Glutamatergic neuron (in vitro differentiated cells): ENCODE measurements around the gene TTC13. TPM values are rescaled to one million over a fixed set of nuclear protein-coding genes. Genes with fewer than 3 reads are reported as not detected.

ENCODE experiments used
- DNase-seq: peaks from one replicate; pipeline ENCODE4 v3.0.0; 2022
- H3K27ac Mint-ChIP-seq: one replicate; pipeline ENCODE4 v1.8.0; 2020; ENCODE audit warnings: mild to moderate bottlenecking, mixed read lengths, inconsistent platforms; ENCODE audit not compliant: unreplicated experiment
- H3K27me3 Mint-ChIP-seq: one replicate; pipeline ENCODE4 v1.8.0; 2020; ENCODE audit warnings: mild to moderate bottlenecking, moderate library complexity, mixed read lengths, inconsistent platforms; ENCODE audit not compliant: unreplicated experiment
- H3K36me3 Mint-ChIP-seq: one replicate; pipeline ENCODE4 v1.8.0; 2020; ENCODE audit warnings: mild to moderate bottlenecking, mixed read lengths, inconsistent platforms; ENCODE audit not compliant: unreplicated experiment
- H3K4me1 Mint-ChIP-seq: one replicate; pipeline ENCODE4 v1.8.0; 2020; ENCODE audit warnings: mild to moderate bottlenecking, low read depth, mixed read lengths, inconsistent platforms; ENCODE audit not compliant: unreplicated experiment
- H3K4me3 Mint-ChIP-seq: one replicate; pipeline ENCODE4 v1.8.0; 2020; ENCODE audit warnings: mild to moderate bottlenecking, mixed read lengths, inconsistent platforms; ENCODE audit not compliant: unreplicated experiment
- H3K9me3 Mint-ChIP-seq: one replicate; pipeline ENCODE4 v1.8.0; 2020; ENCODE audit warnings: mild to moderate bottlenecking, moderate library complexity, mixed read lengths, inconsistent platforms; ENCODE audit not compliant: unreplicated experiment
- total RNA-seq: library from RNA; stranded (reverse); fragmentation: NEBNext Ultra II Directional; extraction: Animal tissue kit (Norgen Biotek cat#: 25700); gene quantifications from one replicate; pipeline ENCODE4 v1.2.1, GENCODE V29; 2021; ENCODE audit not compliant: unreplicated experiment
- TF ChIP-seq, protein P1 (sequence below): fragments of 200-600 bp; sonication (generic); IDR thresholded peaks from one replicate; pipeline ENCODE4 v1.5.0; 2021; ENCODE audit not compliant: partially characterized antibody, unreplicated experiment

TTC13 gene
- total RNA-seq, 1 donor from 2014 or later = 25.1 TPM

DNA sequence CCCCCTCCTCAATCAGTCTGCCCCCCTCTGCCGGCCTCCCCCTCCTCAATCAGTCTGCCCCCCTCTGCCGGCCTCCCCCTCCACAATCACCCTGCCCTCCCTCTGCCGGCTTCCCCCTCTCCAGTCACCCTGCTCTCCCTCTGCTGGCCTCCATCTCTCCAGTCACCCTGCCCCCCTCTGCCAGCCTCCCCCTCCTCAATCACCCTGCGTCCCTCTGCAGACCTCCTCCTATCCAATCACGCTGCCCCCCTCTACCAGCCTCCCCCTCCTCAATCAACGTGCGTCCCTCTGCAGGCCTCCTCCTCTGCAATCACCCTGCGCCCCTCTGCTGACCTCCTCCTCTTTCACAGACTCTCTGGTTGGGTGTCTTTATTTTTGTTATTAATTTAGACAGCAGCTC, 98.9 kb downstream of the TTC13 start:
- TF ChIP-seq, protein P1, sequence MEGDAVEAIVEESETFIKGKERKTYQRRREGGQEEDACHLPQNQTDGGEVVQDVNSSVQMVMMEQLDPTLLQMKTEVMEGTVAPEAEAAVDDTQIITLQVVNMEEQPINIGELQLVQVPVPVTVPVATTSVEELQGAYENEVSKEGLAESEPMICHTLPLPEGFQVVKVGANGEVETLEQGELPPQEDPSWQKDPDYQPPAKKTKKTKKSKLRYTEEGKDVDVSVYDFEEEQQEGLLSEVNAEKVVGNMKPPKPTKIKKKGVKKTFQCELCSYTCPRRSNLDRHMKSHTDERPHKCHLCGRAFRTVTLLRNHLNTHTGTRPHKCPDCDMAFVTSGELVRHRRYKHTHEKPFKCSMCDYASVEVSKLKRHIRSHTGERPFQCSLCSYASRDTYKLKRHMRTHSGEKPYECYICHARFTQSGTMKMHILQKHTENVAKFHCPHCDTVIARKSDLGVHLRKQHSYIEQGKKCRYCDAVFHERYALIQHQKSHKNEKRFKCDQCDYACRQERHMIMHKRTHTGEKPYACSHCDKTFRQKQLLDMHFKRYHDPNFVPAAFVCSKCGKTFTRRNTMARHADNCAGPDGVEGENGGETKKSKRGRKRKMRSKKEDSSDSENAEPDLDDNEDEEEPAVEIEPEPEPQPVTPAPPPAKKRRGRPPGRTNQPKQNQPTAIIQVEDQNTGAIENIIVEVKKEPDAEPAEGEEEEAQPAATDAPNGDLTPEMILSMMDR = no peak
- Mint-ChIP-seq H3K36me3 (peaks cover 5% of the 10 kb centered on the region), H3K4me1 (peaks cover 6% of the 10 kb centered on the region), H3K9me3 (peaks cover 2% of the 10 kb centered on the region), H3K27me3 (peaks cover 5% of the 10 kb centered on the region), H3K27ac (no peak overlapping the region), H3K4me3 (no peak overlapping the region)
- DNase-seq = no peak

DNA sequence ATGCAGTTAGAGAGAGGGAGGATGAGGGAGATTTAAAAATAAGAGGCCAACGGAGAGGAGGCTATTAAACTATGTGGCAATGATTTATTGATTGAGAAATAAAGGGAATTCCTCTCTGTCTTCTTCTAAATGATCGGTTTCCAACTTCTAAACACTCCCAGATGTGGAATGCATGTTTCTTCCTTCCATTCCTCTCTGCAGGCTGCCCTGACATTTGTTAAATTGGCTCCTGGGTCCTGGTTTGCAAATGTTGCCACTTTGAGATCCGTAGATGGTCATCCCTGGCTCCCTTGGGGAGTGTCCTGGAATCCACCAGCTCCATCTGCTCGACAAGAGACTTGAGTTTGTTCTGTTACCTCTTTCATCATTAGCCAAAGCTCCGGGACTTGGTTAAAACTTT, 100.1 kb downstream of the TTC13 start:
- DNase-seq = no peak
- peaks cover 3% of the 10 kb centered on the region for H3K27me3 Mint-ChIP-seq
- TF ChIP-seq, protein P1 = no peak

GRCh38 chr1:230877924-230878590, 100.6 kb downstream of the TTC13 start:
- Mint-ChIP-seq H3K27ac (no peak overlapping the region), H3K4me3 (peak overlapping the region; percentile 3), H3K36me3 (no peaks in the 10 kb centered on the region), H3K4me1 (peaks cover 6% of the 10 kb centered on the region), H3K9me3 (peaks cover 2% of the 10 kb centered on the region), H3K27me3 (peaks cover 3% of the 10 kb centered on the region)
- TF ChIP-seq, protein P1 = no peak
- DNase-seq = no peak

More for the DNA sequence above, 100.1 kb downstream of the TTC13 start:
- no peaks in the 10 kb centered on the region for H3K36me3 Mint-ChIP-seq
- H3K27ac Mint-ChIP-seq = peak overlapping the region; percentile 10
- no peak overlapping the region for H3K4me3 Mint-ChIP-seq
- H3K4me1 Mint-ChIP-seq = peaks cover 6% of the 10 kb centered on the region
- H3K9me3 Mint-ChIP-seq = peaks cover 2% of the 10 kb centered on the region

GRCh38 chr1:230877146-230877923, 101.3 kb downstream of the TTC13 start:
- Mint-ChIP-seq H3K9me3 (peaks cover 2% of the 10 kb centered on the region), H3K4me1 (peaks cover 6% of the 10 kb centered on the region), H3K4me3 (no peak overlapping the region), H3K27me3 (peaks cover 3% of the 10 kb centered on the region), H3K36me3 (no peaks in the 10 kb centered on the region), H3K27ac (no peak overlapping the region)
- TF ChIP-seq, protein P1 = no peak
- DNase-seq = no peak

DNA sequence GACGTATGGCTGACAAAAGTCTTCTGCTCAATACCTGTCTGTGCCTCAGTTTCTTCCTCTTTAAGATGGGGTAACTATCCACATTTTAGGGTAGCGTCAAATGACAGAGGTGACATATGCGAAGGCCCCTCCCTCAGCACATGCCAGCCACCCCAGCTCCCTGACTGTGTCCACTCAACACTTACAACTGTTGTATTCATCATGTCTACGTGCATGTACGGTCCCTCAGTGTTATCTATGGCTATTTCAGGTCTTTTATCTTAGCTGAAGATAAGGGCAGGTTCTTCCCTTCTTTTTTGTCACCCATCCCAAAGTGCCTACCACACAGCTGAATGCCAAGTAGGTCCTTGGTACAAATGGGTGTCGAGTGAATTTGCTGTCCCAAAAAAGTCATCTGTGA, 102.0 kb downstream of the TTC13 start:
- no peak overlapping the region for H3K4me3 Mint-ChIP-seq
- peaks cover 5% of the 10 kb centered on the region for H3K27me3 Mint-ChIP-seq
- TF ChIP-seq, protein P1 = no peak
- DNase-seq = no peak
- peaks cover 2% of the 10 kb centered on the region for H3K9me3 Mint-ChIP-seq
- no peaks in the 10 kb centered on the region for H3K36me3 Mint-ChIP-seq
- H3K27ac Mint-ChIP-seq = no peak overlapping the region
- H3K4me1 Mint-ChIP-seq = peaks cover 6% of the 10 kb centered on the region
